Neural cell (in vitro differentiated cells): ENCODE results near the gene RPL15.

Experiments
- EZH2 ChIP-seq: fragments of 200-600, 300-800 bp; shearing (Covaris generic), sonication (generic); IDR thresholded peaks from 2 replicates; pipeline ENCODE4 v1.6.1; 2014; ENCODE audit warnings: antibody characterized with exemption, low read length, borderline replicate concordance, mild to moderate bottlenecking; ENCODE audit not compliant: insufficient read depth, poor library complexity, severe bottlenecking
- POLR2AphosphoS5 ChIP-seq: IDR thresholded peaks from 2 replicates; pipeline ENCODE4 v1.6.1; 2012
- RAD21 ChIP-seq: fragments of 450-650 bp; conservative IDR thresholded peaks from 2 replicates; pipeline ENCODE4 v1.6.1; 2014; ENCODE audit warnings: antibody characterized with exemption, mild to moderate bottlenecking, moderate library complexity
- TF ChIP-seq, protein P1 (sequence below): fragments of 450-650 bp; IDR thresholded peaks from 2 replicates; pipeline ENCODE4 v1.5.1; 2014; ENCODE audit warnings: antibody characterized with exemption, mild to moderate bottlenecking, moderate library complexity; ENCODE audit not compliant: poor library complexity, severe bottlenecking
- TF ChIP-seq, protein P2 (sequence below): IDR thresholded peaks from 2 replicates; pipeline ENCODE4 v1.6.1; 2012; ENCODE audit warnings: borderline replicate concordance

GRCh38 chr3:23913873-23914743 lies 2.8 kb upstream of the RPL15 start:
- TF ChIP-seq, protein P1, sequence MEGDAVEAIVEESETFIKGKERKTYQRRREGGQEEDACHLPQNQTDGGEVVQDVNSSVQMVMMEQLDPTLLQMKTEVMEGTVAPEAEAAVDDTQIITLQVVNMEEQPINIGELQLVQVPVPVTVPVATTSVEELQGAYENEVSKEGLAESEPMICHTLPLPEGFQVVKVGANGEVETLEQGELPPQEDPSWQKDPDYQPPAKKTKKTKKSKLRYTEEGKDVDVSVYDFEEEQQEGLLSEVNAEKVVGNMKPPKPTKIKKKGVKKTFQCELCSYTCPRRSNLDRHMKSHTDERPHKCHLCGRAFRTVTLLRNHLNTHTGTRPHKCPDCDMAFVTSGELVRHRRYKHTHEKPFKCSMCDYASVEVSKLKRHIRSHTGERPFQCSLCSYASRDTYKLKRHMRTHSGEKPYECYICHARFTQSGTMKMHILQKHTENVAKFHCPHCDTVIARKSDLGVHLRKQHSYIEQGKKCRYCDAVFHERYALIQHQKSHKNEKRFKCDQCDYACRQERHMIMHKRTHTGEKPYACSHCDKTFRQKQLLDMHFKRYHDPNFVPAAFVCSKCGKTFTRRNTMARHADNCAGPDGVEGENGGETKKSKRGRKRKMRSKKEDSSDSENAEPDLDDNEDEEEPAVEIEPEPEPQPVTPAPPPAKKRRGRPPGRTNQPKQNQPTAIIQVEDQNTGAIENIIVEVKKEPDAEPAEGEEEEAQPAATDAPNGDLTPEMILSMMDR = no peak
- TF ChIP-seq, protein P2, sequence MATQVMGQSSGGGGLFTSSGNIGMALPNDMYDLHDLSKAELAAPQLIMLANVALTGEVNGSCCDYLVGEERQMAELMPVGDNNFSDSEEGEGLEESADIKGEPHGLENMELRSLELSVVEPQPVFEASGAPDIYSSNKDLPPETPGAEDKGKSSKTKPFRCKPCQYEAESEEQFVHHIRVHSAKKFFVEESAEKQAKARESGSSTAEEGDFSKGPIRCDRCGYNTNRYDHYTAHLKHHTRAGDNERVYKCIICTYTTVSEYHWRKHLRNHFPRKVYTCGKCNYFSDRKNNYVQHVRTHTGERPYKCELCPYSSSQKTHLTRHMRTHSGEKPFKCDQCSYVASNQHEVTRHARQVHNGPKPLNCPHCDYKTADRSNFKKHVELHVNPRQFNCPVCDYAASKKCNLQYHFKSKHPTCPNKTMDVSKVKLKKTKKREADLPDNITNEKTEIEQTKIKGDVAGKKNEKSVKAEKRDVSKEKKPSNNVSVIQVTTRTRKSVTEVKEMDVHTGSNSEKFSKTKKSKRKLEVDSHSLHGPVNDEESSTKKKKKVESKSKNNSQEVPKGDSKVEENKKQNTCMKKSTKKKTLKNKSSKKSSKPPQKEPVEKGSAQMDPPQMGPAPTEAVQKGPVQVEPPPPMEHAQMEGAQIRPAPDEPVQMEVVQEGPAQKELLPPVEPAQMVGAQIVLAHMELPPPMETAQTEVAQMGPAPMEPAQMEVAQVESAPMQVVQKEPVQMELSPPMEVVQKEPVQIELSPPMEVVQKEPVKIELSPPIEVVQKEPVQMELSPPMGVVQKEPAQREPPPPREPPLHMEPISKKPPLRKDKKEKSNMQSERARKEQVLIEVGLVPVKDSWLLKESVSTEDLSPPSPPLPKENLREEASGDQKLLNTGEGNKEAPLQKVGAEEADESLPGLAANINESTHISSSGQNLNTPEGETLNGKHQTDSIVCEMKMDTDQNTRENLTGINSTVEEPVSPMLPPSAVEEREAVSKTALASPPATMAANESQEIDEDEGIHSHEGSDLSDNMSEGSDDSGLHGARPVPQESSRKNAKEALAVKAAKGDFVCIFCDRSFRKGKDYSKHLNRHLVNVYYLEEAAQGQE = no peak
- TF ChIP-seq POLR2AphosphoS5 (no peak), RAD21 (no peak), EZH2 (no peak)
